ENCODE results near the gene ASGR1.
"Not testable (repeated sequence)": the region's sequence is repeated elsewhere in the genome, so short reads cannot be mapped to it uniquely, and the experiment has no call there.

ASGR1 gene

GRCh38 chr17:7184647-7185046 lies 5.5 kb upstream of the ASGR1 start:
- DNase-seq = no peak

GRCh38 chr17:7184091-7184488 lies 4.9 kb upstream of the ASGR1 start:
- DNase-seq = no peak

- DNase-seq = no peak
Observed at GRCh38 chr17:7183433-7184090, 4.4 kb upstream of the ASGR1 start.

GRCh38 chr17:7182101-7182500 lies 2.9 kb upstream of the ASGR1 start:
- DNase-seq = not testable (repeated sequence)

GRCh38 chr17:7178973-7179316 lies 225 bp downstream of the ASGR1 start:
- no peak for DNase-seq

- no peak for DNase-seq
Observed at GRCh38 chr17:7177954-7178477, 1.2 kb downstream of the ASGR1 start.

- DNase-seq = peak; percentile 53
Observed at GRCh38 chr17:7177191-7177953, 1.8 kb downstream of the ASGR1 start.

- no peak for DNase-seq
Observed at GRCh38 chr17:7176841-7177190, 2.4 kb downstream of the ASGR1 start.

GRCh38 chr17:7176107-7176840 lies 2.9 kb downstream of the ASGR1 start:
- DNase-seq = no peak

- DNase-seq = no peak
Observed at GRCh38 chr17:7175330-7175733, 3.8 kb downstream of the ASGR1 start.

GRCh38 chr17:7174603-7175326 lies 4.4 kb downstream of the ASGR1 start:
- no peak for DNase-seq

GRCh38 chr17:7173687-7174602 lies 5.2 kb downstream of the ASGR1 start:
- peak; percentile 9 for DNase-seq

GRCh38 chr17:7172522-7173191 lies 6.5 kb downstream of the ASGR1 start:
- not testable (repeated sequence) for DNase-seq

- DNase-seq = not testable (repeated sequence)
Observed at GRCh38 chr17:7169565-7169908, 9.6 kb downstream of the ASGR1 start.

GRCh38 chr17:7168841-7169564 lies 10.2 kb downstream of the ASGR1 start:
- not testable (repeated sequence) for DNase-seq

- DNase-seq = no peak
Observed at GRCh38 chr17:7167832-7168231, 11.3 kb downstream of the ASGR1 start.

- DNase-seq = no peak
Observed at GRCh38 chr17:7166873-7167272, 12.3 kb downstream of the ASGR1 start.

- not testable (repeated sequence) for DNase-seq
Observed at GRCh38 chr17:7159571-7159970, 19.6 kb downstream of the ASGR1 start.

- not testable (repeated sequence) for DNase-seq
Observed at GRCh38 chr17:7158424-7158823, 20.7 kb downstream of the ASGR1 start.

GRCh38 chr17:7156342-7156940 lies 22.7 kb downstream of the ASGR1 start:
- no peak for DNase-seq
